ENCODE results near the gene ARF3.

Gene ARF3

DNA sequence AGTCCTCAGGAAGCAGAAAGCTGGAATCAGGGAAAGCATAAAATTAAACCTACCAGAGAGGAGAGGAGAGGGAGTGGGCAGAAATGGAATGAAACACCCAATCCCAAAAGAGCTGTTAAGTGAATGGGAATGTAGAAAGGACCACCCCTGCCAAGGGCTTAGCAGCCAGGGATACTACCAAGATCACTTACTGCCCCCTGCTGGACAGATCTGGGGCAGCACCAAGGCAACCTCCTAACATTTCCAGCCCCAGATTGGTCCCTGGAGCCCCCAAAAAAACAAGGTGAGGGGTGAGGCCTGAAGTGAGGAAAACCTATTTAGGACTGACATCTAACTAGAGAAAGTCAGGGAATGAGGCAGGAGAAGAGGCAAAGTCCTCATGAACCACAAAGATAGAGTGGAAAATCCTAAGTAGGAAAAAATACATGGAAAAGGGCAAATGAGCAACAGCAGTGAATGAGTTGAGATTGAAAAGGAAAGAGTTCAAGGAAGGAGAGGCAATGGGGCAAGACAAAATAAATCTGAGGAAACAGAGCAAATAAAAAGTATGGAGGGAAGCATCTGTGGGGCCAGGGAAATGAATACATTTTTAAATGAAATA lies 20.8 kb downstream of the ARF3 start:
- Histone ChIP-seq H3K9ac (ENCODE audit: low read length) (no peak overlapping the region), H3K36me3 (ENCODE audit: insufficient read depth, low read length) (peaks cover 63% of the 10 kb centered on the region), H3K27ac (ENCODE audit: low read depth, low read length) (no peak overlapping the region), H3K27me3 (ENCODE audit: control insufficient read depth in 1 of 2, insufficient read depth in 2 of 2, low read length in 2 of 2) (no peaks in the 10 kb centered on the region), H3K4me3 (ENCODE audit: low read depth in 1 of 2, low read length in 2 of 2) (no peak overlapping the region), H3K9me3 (ENCODE audit: low read length) (no peaks in the 10 kb centered on the region), H3K4me1 (ENCODE audit: insufficient read depth, low read length) (no peaks in the 10 kb centered on the region)

GRCh38 chr12:48934312-48934706 lies 23.0 kb downstream of the ARF3 start:
- H3K27ac ChIP-seq (ENCODE audit: low read depth, low read length): no peak overlapping the region
- no peaks in the 10 kb centered on the region for H3K9me3 ChIP-seq (ENCODE audit: low read length)
- no peak overlapping the region for H3K9ac ChIP-seq (ENCODE audit: low read length)
- H3K4me1 ChIP-seq (ENCODE audit: insufficient read depth, low read length): no peaks in the 10 kb centered on the region
- H3K27me3 ChIP-seq (ENCODE audit: control insufficient read depth in 1 of 2, insufficient read depth in 2 of 2, low read length in 2 of 2): no peaks in the 10 kb centered on the region
- no peak overlapping the region for H3K4me3 ChIP-seq (ENCODE audit: low read depth in 1 of 2, low read length in 2 of 2)
- H3K36me3 ChIP-seq (ENCODE audit: insufficient read depth, low read length): peaks cover 58% of the 10 kb centered on the region

DNA sequence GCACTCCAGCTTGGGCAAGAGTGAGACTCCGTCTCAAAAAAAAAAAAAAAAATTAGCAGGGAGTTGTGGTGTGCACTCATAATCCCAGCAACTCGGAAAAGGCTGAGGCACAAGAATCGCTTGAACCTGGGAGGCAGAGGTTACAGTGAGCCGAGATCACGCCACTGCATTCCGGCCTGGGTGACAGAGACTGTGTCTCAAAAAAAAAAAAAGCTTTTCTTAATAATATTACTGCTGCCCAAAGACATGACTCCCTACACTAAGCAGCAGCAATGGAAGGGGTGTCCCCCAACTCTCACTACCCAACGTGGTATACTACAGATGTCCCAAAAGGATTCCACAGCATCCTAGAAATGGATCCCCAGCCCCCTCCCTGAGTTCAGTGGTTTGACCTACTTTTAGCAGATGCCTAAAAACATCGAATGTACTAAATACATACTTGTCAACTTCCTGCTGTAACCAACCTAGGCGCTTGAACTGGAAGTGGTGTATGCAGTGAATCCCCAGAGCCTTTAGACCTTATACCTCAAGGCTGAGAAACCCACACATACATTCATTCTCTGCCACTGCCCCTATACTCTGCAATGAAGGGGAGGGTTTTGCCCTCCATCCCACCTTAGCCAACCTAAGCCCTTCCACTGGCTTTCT lies 23.5 kb downstream of the ARF3 start:
- H3K4me1 ChIP-seq (ENCODE audit: insufficient read depth, low read length): no peaks in the 10 kb centered on the region
- no peak overlapping the region for H3K27ac ChIP-seq (ENCODE audit: low read depth, low read length)
- no peak overlapping the region for H3K4me3 ChIP-seq (ENCODE audit: low read depth in 1 of 2, low read length in 2 of 2)
- H3K36me3 ChIP-seq (ENCODE audit: insufficient read depth, low read length): peaks cover 53% of the 10 kb centered on the region
- H3K27me3 ChIP-seq (ENCODE audit: control insufficient read depth in 1 of 2, insufficient read depth in 2 of 2, low read length in 2 of 2): no peaks in the 10 kb centered on the region
- no peak overlapping the region for H3K9ac ChIP-seq (ENCODE audit: low read length)
- H3K9me3 ChIP-seq (ENCODE audit: low read length): no peaks in the 10 kb centered on the region

- no peak overlapping the region for H3K4me3 ChIP-seq (ENCODE audit: low read depth in 1 of 2, low read length in 2 of 2)
- no peaks in the 10 kb centered on the region for H3K27me3 ChIP-seq (ENCODE audit: control insufficient read depth in 1 of 2, insufficient read depth in 2 of 2, low read length in 2 of 2)
- H3K9me3 ChIP-seq (ENCODE audit: low read length): no peaks in the 10 kb centered on the region
- H3K27ac ChIP-seq (ENCODE audit: low read depth, low read length): no peak overlapping the region
- H3K36me3 ChIP-seq (ENCODE audit: insufficient read depth, low read length): peaks cover 50% of the 10 kb centered on the region
- H3K9ac ChIP-seq (ENCODE audit: low read length): no peak overlapping the region
- H3K4me1 ChIP-seq (ENCODE audit: insufficient read depth, low read length): no peaks in the 10 kb centered on the region
These were observed 24.4 kb downstream of the ARF3 start for GRCh38 chr12:48932878-48933277.

GRCh38 chr12:48930475-48930874 lies 26.8 kb downstream of the ARF3 start:
- Histone ChIP-seq H3K9ac (ENCODE audit: low read length) (no peak overlapping the region), H3K9me3 (ENCODE audit: low read length) (no peaks in the 10 kb centered on the region), H3K36me3 (ENCODE audit: insufficient read depth, low read length) (peaks cover 33% of the 10 kb centered on the region), H3K27me3 (ENCODE audit: control insufficient read depth in 1 of 2, insufficient read depth in 2 of 2, low read length in 2 of 2) (no peaks in the 10 kb centered on the region), H3K4me1 (ENCODE audit: insufficient read depth, low read length) (no peaks in the 10 kb centered on the region), H3K4me3 (ENCODE audit: low read depth in 1 of 2, low read length in 2 of 2) (no peak overlapping the region), H3K27ac (ENCODE audit: low read depth, low read length) (no peak overlapping the region)

DNA sequence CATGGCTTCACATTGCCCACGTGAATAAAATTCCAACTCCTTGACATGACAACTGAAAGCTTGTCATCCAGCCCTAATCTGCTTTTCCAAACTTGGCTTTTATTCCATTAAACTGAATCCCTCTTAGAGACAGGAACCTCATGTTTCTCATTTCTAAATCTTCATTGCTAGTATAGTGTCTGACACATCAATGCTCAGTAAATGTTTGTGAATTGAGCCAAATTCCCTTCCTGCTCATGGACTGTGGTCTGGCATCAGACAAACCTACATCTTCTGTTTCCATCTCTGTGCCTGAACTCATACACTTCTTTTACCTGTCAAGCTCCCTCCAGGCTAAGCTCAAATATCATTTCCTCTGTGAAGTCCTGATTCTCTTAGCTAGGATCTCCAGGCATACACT lies 27.7 kb downstream of the ARF3 start:
- H3K36me3 ChIP-seq (ENCODE audit: insufficient read depth, low read length): peaks cover 27% of the 10 kb centered on the region
- no peak overlapping the region for H3K4me3 ChIP-seq (ENCODE audit: low read depth in 1 of 2, low read length in 2 of 2)
- H3K27me3 ChIP-seq (ENCODE audit: control insufficient read depth in 1 of 2, insufficient read depth in 2 of 2, low read length in 2 of 2): no peaks in the 10 kb centered on the region
- no peak overlapping the region for H3K27ac ChIP-seq (ENCODE audit: low read depth, low read length)
- H3K4me1 ChIP-seq (ENCODE audit: insufficient read depth, low read length): peaks cover under 1% of the 10 kb centered on the region
- H3K9ac ChIP-seq (ENCODE audit: low read length): no peak overlapping the region
- no peaks in the 10 kb centered on the region for H3K9me3 ChIP-seq (ENCODE audit: low read length)

- H3K4me1 ChIP-seq (ENCODE audit: insufficient read depth, low read length): peaks cover 4% of the 10 kb centered on the region
- H3K9me3 ChIP-seq (ENCODE audit: low read length): no peaks in the 10 kb centered on the region
- no peaks in the 10 kb centered on the region for H3K27me3 ChIP-seq (ENCODE audit: control insufficient read depth in 1 of 2, insufficient read depth in 2 of 2, low read length in 2 of 2)
- H3K4me3 ChIP-seq (ENCODE audit: low read depth in 1 of 2, low read length in 2 of 2): no peak overlapping the region
- peaks cover 12% of the 10 kb centered on the region for H3K36me3 ChIP-seq (ENCODE audit: insufficient read depth, low read length)
- no peak overlapping the region for H3K9ac ChIP-seq (ENCODE audit: low read length)
- no peak overlapping the region for H3K27ac ChIP-seq (ENCODE audit: low read depth, low read length)
These were observed 30.0 kb downstream of the ARF3 start for GRCh38 chr12:48927261-48927660.

DNA sequence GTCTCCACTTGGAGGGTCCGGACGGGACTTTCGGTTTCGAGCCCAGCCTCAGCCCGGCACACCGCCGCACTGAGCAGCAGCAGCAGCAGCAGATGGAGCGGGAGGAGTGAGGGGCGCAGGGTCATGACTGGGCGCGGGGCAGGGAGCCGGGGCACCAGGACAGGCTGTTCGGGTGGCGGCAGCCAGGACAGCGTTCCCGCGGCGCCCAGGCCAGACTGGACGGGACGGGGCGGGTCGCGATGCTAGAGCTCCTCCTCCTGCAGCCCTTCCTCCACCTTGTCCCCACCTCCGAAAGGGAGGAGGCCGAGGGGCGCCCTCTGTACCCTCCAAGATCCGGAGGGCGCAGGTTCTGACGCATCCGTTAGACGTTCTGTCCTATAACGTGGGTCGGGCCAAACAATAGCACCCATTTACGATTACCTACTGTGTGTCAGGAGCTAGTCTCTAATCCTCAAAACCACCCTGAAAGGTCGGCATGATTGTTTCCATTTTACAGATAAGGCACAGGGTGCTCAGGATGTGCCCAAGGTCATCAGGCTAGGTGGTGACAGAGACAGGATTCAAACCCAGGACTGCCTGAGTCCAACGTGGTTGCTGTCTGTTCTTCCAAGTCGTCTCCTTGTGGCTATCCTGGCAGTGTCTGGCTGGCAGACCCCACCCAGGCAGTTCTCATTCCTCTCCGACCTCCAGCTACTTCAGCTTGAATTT lies 31.8 kb downstream of the ARF3 start, which contains the start of gene FKBP11:
FKBP11 (minus strand) TSS at position 189 of the 708 bp plus-strand sequence; CDS start at position 125, 64 bp downstream.
- Histone ChIP-seq H3K9ac (ENCODE audit: low read length) (no peak within 1 kb of the TSS), H3K4me1 (ENCODE audit: insufficient read depth, low read length) (peaks cover 4% of the 10 kb centered on the region), H3K27me3 (ENCODE audit: control insufficient read depth in 1 of 2, insufficient read depth in 2 of 2, low read length in 2 of 2) (no peaks in the 10 kb centered on the region), H3K4me3 (ENCODE audit: low read depth in 1 of 2, low read length in 2 of 2) (peak within 1 kb of the TSS; percentile 85 to 93), H3K27ac (ENCODE audit: low read depth, low read length) (peak within 1 kb of the TSS; percentile 56), H3K9me3 (ENCODE audit: low read length) (no peaks in the 10 kb centered on the region), H3K36me3 (ENCODE audit: insufficient read depth, low read length) (peaks cover 5% of the 10 kb centered on the region)

DNA sequence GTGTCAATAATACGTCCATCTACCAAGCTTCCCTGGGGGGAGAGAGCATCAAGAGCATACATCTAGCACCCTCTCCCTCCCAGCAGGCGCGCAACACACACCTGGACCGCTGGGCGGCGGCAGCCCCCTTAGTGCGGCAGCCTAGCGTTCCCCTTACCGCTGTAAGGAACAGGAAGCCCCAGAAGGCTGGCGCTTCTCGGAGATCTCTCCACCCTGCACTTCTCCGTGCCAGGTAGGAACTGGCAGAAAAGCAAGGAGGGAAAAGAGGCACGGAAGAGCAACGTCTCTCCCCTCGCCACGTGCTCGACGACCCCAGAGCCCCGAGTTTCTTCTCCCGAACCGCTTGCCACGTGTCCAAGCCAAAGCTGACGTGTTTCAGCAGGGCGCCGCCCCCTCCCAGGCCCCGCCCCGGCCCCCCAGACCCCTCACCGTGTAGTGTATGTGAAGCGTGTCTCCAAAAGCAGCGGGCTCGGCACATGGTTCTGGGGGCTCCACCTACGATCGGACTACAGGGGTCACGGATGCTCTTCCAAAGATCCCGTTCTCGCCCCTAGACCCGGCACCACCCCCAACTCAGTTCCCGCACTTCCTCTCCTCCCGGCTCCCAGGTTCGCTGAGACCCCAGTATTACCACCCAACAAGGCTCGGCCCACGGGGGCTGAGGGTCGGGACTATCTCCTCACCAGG lies 32.5 kb downstream of the ARF3 start:
- Histone ChIP-seq H3K36me3 (ENCODE audit: insufficient read depth, low read length) (peaks cover 2% of the 10 kb centered on the region), H3K27ac (ENCODE audit: low read depth, low read length) (peak overlapping the region; percentile 56), H3K27me3 (ENCODE audit: control insufficient read depth in 1 of 2, insufficient read depth in 2 of 2, low read length in 2 of 2) (no peaks in the 10 kb centered on the region), H3K9me3 (ENCODE audit: low read length) (no peaks in the 10 kb centered on the region), H3K4me1 (ENCODE audit: insufficient read depth, low read length) (peaks cover 4% of the 10 kb centered on the region), H3K9ac (ENCODE audit: low read length) (no peak overlapping the region), H3K4me3 (ENCODE audit: low read depth in 1 of 2, low read length in 2 of 2) (peak overlapping the region; percentile 85 to 93)

DNA sequence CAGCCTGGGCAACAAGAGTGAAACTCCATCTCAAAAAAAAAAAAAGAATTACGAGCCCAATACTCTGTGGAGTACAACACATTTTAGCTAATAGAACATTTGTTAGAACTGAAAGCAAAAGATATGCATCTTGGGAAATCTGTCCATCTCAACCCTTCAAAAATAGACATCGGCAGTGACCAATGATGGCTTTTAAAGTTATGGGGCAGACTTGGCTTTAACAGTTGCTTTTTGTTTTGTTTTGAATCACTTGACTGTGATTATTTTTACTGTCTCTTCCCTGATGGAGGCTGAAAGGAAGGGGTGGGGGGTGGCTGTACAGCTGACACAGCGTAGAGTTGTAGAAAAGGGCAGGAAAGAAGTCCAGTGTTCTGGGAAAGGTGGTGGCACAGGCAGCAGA lies 34.2 kb downstream of the ARF3 start:
- peaks cover 4% of the 10 kb centered on the region for H3K4me1 ChIP-seq (ENCODE audit: insufficient read depth, low read length)
- no peaks in the 10 kb centered on the region for H3K36me3 ChIP-seq (ENCODE audit: insufficient read depth, low read length)
- no peak overlapping the region for H3K27ac ChIP-seq (ENCODE audit: low read depth, low read length)
- H3K9ac ChIP-seq (ENCODE audit: low read length): no peak overlapping the region
- H3K27me3 ChIP-seq (ENCODE audit: control insufficient read depth in 1 of 2, insufficient read depth in 2 of 2, low read length in 2 of 2): no peaks in the 10 kb centered on the region
- H3K4me3 ChIP-seq (ENCODE audit: low read depth in 1 of 2, low read length in 2 of 2): no peak overlapping the region
- no peaks in the 10 kb centered on the region for H3K9me3 ChIP-seq (ENCODE audit: low read length)

GRCh38 chr12:48917857-48918537 lies 39.3 kb downstream of the ARF3 start:
- H3K9ac ChIP-seq (ENCODE audit: low read length): no peak overlapping the region
- H3K4me1 ChIP-seq (ENCODE audit: insufficient read depth, low read length): no peaks in the 10 kb centered on the region
- no peaks in the 10 kb centered on the region for H3K36me3 ChIP-seq (ENCODE audit: insufficient read depth, low read length)
- H3K27me3 ChIP-seq (ENCODE audit: control insufficient read depth in 1 of 2, insufficient read depth in 2 of 2, low read length in 2 of 2): no peaks in the 10 kb centered on the region
- no peak overlapping the region for H3K27ac ChIP-seq (ENCODE audit: low read depth, low read length)
- H3K4me3 ChIP-seq (ENCODE audit: low read depth in 1 of 2, low read length in 2 of 2): no peak overlapping the region
- H3K9me3 ChIP-seq (ENCODE audit: low read length): no peaks in the 10 kb centered on the region
